ENCODE data around the gene TIMM50.

The TIMM50 gene

DNA sequence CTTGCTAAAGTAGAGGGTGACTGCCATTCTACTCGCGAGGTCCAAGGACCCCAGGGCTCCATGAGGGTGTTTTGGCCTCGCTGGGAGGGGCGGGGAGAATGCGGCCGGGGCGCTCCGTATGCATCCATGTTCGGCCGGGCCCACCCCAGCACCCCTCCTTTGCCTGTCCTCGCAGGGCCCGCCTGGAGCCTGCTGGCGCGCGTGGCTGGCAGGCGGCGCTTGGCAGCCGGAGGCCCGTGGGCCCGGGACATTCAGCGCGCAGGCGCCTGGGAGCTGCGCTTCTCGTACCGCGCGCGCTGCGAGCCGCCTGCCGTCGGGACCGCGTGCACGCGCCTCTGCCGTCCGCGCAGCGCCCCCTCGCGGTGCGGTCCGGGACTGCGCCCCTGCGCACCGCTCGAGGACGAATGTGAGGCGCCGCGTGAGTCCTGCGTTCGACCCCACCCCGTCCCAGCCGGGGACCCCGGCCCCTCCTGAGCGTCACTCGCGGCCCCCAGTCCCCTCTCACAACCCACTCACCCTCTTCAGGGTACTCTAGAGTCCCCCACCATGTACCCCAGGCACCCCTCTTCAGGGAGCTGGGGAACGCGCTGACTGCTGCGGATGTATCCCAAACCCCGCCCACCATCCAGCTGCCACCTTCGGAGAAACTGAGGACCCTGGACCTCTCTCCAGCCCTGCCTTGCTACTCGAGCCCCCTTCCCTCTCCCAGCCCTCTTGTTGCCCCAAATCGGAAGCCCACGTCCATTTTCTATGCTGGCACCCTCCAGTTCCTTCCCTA lies 22.2 kb downstream of the TIMM50 start:
- peak; percentile 78 for DNase-seq

- DNase-seq = no peak
Observed at GRCh38 chr19:39506598-39506943, 25.9 kb downstream of the TIMM50 start.

- peak; percentile 77 for DNase-seq
Observed at GRCh38 chr19:39506944-39507714, 26.5 kb downstream of the TIMM50 start.

DNA sequence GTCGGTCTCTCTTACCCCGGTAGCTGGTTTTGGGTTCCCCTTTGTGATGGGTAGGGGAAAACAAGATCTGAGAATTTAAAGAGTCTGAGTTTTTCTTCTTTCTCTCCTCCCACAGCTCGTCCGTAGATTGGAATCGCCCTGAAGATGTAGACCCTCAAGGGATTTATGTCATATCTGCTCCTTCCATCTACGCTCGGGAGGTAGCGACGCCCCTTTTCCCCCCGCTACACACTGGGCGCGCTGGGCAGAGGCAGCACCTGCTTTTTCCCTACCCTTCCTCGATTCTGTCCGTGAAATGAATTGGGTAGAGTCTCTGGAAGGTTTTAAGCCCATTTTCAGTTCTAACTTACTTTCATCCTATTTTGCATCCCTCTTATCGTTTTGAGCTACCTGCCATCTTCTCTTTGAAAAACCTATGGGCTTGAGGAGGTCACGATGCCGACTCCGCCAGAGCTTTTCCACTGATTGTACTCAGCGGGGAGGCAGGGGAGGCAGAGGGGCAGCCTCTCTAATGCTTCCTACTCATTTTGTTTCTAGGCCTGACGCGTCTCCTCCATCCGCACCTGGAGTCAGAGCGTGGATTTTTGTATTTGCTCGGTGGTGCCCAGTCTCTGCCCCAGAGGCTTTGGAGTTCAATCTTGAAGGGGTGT lies 27.2 kb downstream of the TIMM50 start:
- no peak for DNase-seq

DNA sequence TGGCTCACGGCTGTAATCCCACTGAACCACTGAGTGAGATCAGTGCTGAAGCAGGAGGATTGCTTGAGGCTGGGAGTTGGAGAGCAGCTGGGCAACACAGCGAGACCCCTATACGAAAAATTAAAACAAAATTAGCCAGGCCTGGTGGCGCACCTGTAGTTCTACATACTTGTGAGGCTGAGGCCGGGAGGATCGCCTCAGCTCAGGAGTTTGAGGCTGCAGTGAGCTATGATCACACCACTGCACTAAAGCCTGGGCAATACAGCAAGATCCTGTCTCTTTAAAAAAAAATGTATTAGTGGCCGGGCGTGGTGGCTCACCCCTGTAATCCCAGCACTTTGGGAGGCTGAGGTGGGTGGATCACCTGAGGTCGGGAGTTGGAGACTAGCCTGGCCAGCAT lies 28.0 kb downstream of the TIMM50 start:
- no peak for DNase-seq

DNA sequence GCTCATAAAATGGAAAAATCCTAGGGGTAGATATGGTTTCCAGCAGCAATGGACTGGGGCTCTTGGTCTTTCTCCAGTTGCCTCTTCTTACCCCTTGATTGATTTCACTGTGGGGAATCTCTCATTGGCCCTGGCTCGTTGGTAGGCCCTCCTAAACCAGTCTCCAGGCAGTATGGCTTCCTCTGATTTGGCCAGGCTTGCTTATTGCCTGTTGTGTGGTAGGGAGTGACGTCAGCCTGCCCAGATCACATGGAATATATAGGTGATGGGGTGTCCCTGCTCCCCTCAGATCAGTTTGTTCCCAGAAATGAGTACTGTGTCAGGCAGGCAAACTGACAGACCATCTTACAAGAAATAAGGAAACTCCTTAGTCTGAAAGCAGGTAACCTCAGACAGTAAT lies 28.6 kb downstream of the TIMM50 start:
- DNase-seq = no peak

- no peak for DNase-seq
Observed at GRCh38 chr19:39512988-39513387, 32.4 kb downstream of the TIMM50 start.

GRCh38 chr19:39514840-39515550 lies 34.4 kb downstream of the TIMM50 start, which contains the start of gene SELENOV:
Gene SELENOV (plus strand): TSS chr19:39515139. CDS start chr19:39515213, 74 bp downstream.
- DNase-seq = no peak

DNA sequence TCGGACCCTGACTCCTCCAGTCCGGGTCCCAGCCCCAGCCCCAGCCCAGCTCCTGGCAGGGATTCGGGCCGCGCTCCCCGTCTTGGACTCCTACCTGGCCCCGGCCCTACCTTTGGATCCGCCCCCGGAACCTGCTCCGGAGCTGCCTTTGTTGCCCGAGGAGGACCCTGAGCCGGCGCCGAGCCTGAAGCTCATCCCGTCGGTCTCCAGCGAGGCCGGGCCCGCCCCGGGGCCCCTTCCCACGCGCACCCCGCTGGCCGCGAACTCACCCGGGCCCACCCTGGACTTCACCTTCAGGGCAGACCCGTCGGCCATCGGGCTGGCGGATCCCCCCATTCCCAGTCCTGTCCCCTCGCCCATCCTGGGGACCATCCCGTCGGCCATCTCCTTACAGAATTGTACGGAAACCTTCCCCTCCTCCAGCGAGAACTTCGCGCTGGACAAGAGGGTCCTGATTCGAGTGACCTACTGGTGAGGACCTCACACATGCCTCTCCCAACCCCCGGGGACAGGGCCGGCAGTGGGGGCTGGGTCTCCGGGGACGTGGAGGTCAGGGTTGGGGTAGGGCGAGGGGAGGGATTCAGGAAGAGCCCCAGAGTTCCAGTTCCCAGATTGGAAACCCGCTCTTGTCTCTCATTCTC lies 35.0 kb downstream of the TIMM50 start:
- no peak for DNase-seq

DNA sequence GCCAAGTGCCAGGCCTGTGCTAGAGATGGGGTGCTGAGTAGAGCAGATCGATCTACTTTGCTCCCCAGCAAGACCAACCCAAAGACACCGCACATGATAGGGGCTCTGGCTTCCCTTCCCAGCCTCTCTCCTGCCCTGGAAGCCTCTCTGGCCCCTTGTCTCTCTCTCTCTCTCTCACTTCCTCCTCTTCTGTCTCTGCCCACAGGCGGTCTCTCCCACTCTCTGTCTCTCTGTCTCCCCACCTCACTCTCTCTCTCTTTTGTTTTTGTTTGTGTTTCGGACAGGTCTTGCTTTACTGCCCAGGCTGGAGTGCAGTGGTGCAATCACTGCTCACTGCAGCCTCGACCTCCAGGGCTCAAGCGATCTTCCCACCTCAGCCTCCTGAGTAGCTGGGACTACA lies 35.6 kb downstream of the TIMM50 start:
- DNase-seq = no peak

DNA sequence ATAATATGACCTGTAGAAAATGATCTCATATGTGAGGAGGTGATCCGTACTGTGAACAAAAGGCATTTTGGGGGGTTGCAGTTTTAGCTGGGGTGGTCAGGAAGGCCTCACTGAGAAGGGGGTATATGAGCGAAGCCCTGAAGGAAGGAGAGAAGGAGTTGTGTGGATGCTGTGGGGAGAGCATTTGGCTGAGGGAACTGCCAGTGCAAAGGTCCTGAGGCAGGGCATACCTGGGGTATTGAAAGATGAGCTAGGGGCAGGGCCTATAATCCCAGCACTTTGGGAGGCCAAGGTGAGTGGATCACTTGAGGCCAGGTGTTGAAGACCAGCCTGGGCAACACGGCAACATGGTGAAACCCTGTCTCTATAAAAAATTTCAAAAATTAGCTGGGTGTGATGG lies 36.8 kb downstream of the TIMM50 start:
- DNase-seq = no peak

DNA sequence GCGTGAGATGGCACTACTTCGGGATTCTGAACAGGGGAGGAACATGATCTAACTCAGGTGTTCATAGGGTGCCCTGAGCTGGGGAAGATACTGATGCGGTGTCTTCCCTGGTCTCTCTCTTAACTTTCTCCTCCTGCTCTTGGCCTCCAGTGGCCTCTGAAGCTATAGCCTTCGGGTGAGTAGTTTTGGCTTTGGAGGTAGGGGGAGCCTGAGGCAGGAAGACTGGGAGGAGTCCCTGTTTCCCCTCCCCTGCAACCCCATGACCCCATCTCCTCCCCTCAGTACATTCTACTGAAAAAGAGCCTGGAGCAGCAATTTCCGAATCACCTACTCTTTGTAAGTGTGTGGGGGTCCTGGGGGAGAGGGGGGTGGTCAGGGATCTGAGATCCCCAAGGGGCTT lies 37.8 kb downstream of the TIMM50 start:
- no peak for DNase-seq

DNA sequence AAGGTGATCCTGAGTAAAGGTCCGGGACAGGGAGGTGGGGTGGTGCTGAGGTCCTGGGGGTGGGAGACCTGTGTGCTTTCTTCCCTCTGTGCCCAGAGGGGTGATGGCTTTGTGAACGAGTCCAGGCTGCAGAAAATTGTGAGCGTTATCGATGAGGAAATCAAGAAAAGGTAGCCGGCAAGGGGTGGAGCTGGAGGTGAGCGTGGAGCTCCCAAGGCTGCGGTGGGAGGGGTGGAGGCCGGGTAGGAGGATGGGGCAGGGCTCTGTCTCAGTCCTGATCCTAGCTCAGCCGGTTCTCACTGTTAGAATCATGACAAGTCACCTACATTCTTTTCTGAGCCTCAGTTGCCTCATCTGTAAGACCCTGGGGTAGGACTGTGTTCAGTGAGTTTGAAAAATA lies 38.3 kb downstream of the TIMM50 start:
- no peak for DNase-seq

GRCh38 chr19:39520541-39521484 lies 40.2 kb downstream of the TIMM50 start:
- DNase-seq = no peak

- no peak for DNase-seq
Observed at GRCh38 chr19:39524495-39524894, 43.9 kb downstream of the TIMM50 start.

GRCh38 chr19:39525205-39525604 lies 44.6 kb downstream of the TIMM50 start:
- no peak for DNase-seq

- DNase-seq = no peak
Observed at GRCh38 chr19:39531834-39532232, 51.2 kb downstream of the TIMM50 start.

GRCh38 chr19:39532233-39533002 lies 51.8 kb downstream of the TIMM50 start, which contains the start of gene EID2B:
Gene EID2B (minus strand): TSS chr19:39532852. CDS start chr19:39532802, 50 bp downstream.
- DNase-seq = peak; percentile 93

DNA sequence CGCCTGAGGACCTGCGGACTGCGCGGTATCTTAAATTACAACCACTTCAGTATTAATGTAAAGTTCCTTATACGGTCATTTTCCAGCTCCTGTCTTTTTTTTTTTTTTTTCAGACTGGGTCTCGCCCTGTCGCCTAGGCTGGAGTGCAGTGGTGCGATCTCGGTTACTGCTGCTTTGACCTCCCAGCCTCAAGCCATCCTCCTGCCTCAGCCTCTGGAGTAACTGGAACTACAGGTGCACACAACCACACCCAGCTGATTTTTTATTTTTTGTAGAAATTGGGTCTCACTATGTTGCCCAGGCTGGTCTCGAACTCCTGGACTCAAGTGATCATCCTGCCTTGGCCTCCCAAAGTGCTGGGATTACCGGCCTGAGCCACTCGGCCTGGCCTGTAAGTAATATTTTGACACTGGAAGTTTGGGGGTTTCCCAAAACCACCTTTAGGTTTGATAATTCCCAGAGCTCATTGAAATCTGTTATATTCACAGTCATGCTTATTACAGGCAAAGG lies 52.4 kb downstream of the TIMM50 start:
- DNase-seq = no peak

GRCh38 chr19:39533791-39534190 lies 53.2 kb downstream of the TIMM50 start:
- no peak for DNase-seq
